Measurements from ENCODE around the gene MAD1L1.
A peak's percentile ranks its signal among the peaks of the same experiment; 100 is the strongest.

The MAD1L1 gene

DNA sequence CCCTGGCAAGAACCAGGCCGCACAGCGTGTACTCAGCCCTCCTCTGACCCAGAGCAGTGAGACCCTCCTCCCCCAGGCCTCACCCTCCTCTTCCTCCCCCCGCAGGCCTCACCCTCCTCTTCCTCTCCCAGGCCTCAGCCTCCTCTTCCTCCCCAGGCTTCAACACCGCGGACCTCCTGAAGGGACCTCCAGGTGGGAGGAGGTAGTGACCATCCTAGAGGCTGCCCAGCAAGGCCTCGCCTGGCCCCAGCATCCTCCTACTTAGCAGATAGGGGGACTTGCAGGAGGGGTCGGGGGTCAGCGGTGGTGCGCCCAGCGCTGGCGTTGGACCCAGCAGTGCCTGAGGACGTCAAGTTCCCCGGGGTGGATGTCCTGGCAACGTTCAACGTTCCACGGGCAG lies 291.9 kb downstream of the MAD1L1 start:
- WGBS (ENCODE audit: insufficient coverage): 44% methylated on average over 16 of the region's 16 CpGs
- H3K4me1 ChIP-seq (ENCODE audit: control extremely low read depth in 1 of 4, control insufficient read depth in 4 of 4, insufficient read depth in 4 of 4, low read length in 3 of 4): peaks cover 0 to 61% (median 33%) of the 10 kb centered on the region in 4 experiments
- no peaks in the 10 kb centered on the region for H3K27me3 ChIP-seq (replicated peaks in 2 of 5; ENCODE audit: control insufficient read depth in 4 of 5, insufficient read depth in 5 of 5, low read length in 4 of 5)
- peaks cover 0 to 17% (median 2%) of the 10 kb centered on the region in 4 experiments for H3K36me3 ChIP-seq (ENCODE audit: control insufficient read depth in 4 of 4, insufficient read depth in 4 of 4, low read length in 3 of 4)
- DNase-seq: no peak
- peak overlapping the region in 4 of 7 experiments; percentile 51 to 60 (median 54) for H3K4me3 ChIP-seq (ENCODE audit: control insufficient read depth in 1 of 7, extremely low read depth in 1 of 7, insufficient read depth in 4 of 7, low read depth in 2 of 7, low read length in 6 of 7)
- peaks cover 0 to 6% (median 0%) of the 10 kb centered on the region in 5 experiments for H3K9me3 ChIP-seq (ENCODE audit: control extremely low read depth in 1 of 5, control insufficient read depth in 4 of 5, insufficient read depth in 2 of 5, low read depth in 1 of 5, low read length in 4 of 5)
- POLR2A ChIA-PET: no interaction called here
- H3K27ac ChIP-seq (ENCODE audit: insufficient read depth in 1 of 2, low read depth in 1 of 2, low read length in 2 of 2, poor library complexity in 1 of 2, severe bottlenecking in 2 of 2): peak overlapping the region; percentile 33 to 66
- CTCF ChIA-PET: no interaction called here

DNA sequence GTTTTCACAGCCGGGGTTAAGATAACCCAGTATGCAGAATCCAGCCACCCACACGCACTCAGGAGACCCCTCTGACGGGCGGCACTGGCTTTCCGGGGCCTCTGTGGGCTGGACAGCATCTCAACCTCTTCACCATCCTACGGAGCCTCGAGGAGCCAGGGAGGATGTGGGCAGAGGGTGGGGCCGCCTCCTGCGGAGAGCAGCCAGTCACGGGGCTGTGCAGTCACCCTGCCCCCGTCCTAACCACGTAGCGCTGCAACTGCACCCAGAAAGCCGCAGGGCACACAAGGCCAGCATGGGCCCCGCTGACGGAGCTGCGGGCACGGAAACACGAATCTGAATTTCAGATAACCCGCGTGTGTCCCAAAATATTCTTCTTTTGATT lies 292.4 kb downstream of the MAD1L1 start:
- CTCF ChIA-PET: interaction anchor here (1.0 to 1.2 kb wide), 3 partner anchors 30 to 144 kb away, joined by 3 read pairs; no protein-coding TSS in a partner anchor
- H3K27ac ChIP-seq (ENCODE audit: insufficient read depth in 1 of 2, low read depth in 1 of 2, low read length in 2 of 2, poor library complexity in 1 of 2, severe bottlenecking in 2 of 2): peak overlapping the region; percentile 33 to 68
- peak overlapping the region in 4 of 7 experiments; percentile 51 to 61 (median 58) for H3K4me3 ChIP-seq (ENCODE audit: control insufficient read depth in 1 of 7, extremely low read depth in 1 of 7, insufficient read depth in 4 of 7, low read depth in 2 of 7, low read length in 6 of 7)
- peaks cover 0 to 8% (median 0%) of the 10 kb centered on the region in 5 experiments for H3K9me3 ChIP-seq (ENCODE audit: control extremely low read depth in 1 of 5, control insufficient read depth in 4 of 5, insufficient read depth in 2 of 5, low read depth in 1 of 5, low read length in 4 of 5)
- DNase-seq: peak; percentile 90 to 98 (median 96)
- peaks cover 0 to 61% (median 33%) of the 10 kb centered on the region in 4 experiments for H3K4me1 ChIP-seq (ENCODE audit: control extremely low read depth in 1 of 4, control insufficient read depth in 4 of 4, insufficient read depth in 4 of 4, low read length in 3 of 4)
- H3K36me3 ChIP-seq (ENCODE audit: control insufficient read depth in 4 of 4, insufficient read depth in 4 of 4, low read length in 3 of 4): peaks cover 0 to 19% (median 5%) of the 10 kb centered on the region in 4 experiments
- WGBS (ENCODE audit: insufficient coverage): 0% methylated on average over 14 of the region's 21 CpGs
- POLR2A ChIA-PET: no interaction called here
- no peaks in the 10 kb centered on the region for H3K27me3 ChIP-seq (replicated peaks in 2 of 5; ENCODE audit: control insufficient read depth in 4 of 5, insufficient read depth in 5 of 5, low read length in 4 of 5)

DNA sequence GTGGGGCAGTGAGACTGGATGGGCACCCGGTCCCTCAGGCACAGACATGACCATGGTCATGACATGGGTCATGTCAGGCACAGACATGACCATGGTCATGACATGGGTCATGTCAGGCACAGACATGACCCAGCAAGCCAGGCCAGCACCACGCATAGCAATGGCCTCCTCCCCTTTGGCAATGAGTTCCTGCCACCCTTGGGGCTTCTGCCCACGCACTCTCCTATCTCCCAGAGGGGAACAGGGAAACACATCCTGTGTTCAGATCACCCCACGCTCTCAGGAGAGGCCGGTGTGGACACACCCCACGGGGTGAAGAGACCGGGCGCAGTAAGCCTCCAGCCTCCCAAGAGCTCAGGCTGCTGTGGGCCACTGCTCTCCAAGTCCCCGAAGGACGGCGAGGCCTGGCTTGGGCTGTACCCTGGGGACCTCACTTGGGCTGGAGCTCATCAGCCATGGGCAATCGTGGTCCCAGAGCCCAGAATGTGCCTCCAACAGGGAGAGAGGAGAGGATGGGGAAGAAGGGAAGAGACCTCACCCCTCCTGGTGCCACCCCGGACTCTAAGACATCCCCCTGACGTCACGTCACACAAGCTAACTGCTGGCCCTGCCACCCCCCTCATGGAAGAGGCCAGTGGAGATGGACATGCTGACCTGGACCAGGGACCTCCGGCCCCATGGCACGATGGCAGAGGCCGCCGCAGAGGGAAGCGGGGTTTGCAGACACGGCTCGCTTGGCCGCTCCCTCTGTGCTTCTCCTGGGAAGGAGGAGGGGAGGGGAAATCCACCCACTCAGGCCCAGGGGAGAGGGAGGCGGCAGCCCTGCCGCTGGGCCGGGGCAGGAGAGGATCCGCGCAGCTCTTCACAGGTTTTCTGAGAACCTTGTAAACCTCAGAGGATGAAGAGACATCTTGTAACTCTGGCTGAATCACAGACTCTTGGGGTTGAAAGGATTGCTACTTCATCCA lies 293.0 kb downstream of the MAD1L1 start:
- Histone ChIP-seq H3K27me3 (replicated peaks in 2 of 5; ENCODE audit: control insufficient read depth in 4 of 5, insufficient read depth in 5 of 5, low read length in 4 of 5) (no peaks in the 10 kb centered on the region), H3K4me3 (ENCODE audit: control insufficient read depth in 1 of 7, extremely low read depth in 1 of 7, insufficient read depth in 4 of 7, low read depth in 2 of 7, low read length in 6 of 7) (peak overlapping the region in 4 of 7 experiments; percentile 51 to 61 (median 58)), H3K36me3 (ENCODE audit: control insufficient read depth in 4 of 4, insufficient read depth in 4 of 4, low read length in 3 of 4) (peaks cover 0 to 26% (median 6%) of the 10 kb centered on the region in 4 experiments), H3K4me1 (ENCODE audit: control extremely low read depth in 1 of 4, control insufficient read depth in 4 of 4, insufficient read depth in 4 of 4, low read length in 3 of 4) (peaks cover 0 to 59% (median 33%) of the 10 kb centered on the region in 4 experiments), H3K9me3 (ENCODE audit: control extremely low read depth in 1 of 5, control insufficient read depth in 4 of 5, insufficient read depth in 2 of 5, low read depth in 1 of 5, low read length in 4 of 5) (peaks cover 0 to 12% (median 0%) of the 10 kb centered on the region in 5 experiments), H3K27ac (ENCODE audit: insufficient read depth in 1 of 2, low read depth in 1 of 2, low read length in 2 of 2, poor library complexity in 1 of 2, severe bottlenecking in 2 of 2) (peak overlapping the region; percentile 33 to 68)
- ChIA-PET POLR2A (no interaction called here), CTCF (interaction anchor here (1.0 to 1.2 kb wide), 3 partner anchors 30 to 145 kb away, joined by 3 read pairs; no protein-coding TSS in a partner anchor)
- 19% methylated on average over 19 of the region's 28 CpGs for WGBS (ENCODE audit: insufficient coverage)
- DNase-seq: peak in 1 of 3 donors; percentile 39

GRCh38 chr7:1938788-1939433 lies 293.8 kb downstream of the MAD1L1 start:
- peak overlapping the region in 2 of 7 experiments; percentile 56 to 60 for H3K4me3 ChIP-seq (ENCODE audit: control insufficient read depth in 1 of 7, extremely low read depth in 1 of 7, insufficient read depth in 4 of 7, low read depth in 2 of 7, low read length in 6 of 7)
- WGBS (ENCODE audit: insufficient coverage): 54% methylated on average over 14 of the region's 39 CpGs
- H3K27ac ChIP-seq (ENCODE audit: insufficient read depth in 1 of 2, low read depth in 1 of 2, low read length in 2 of 2, poor library complexity in 1 of 2, severe bottlenecking in 2 of 2): no peak overlapping the region
- peaks cover 0 to 14% (median 0%) of the 10 kb centered on the region in 5 experiments for H3K9me3 ChIP-seq (ENCODE audit: control extremely low read depth in 1 of 5, control insufficient read depth in 4 of 5, insufficient read depth in 2 of 5, low read depth in 1 of 5, low read length in 4 of 5)
- H3K27me3 ChIP-seq (replicated peaks in 2 of 5; ENCODE audit: control insufficient read depth in 4 of 5, insufficient read depth in 5 of 5, low read length in 4 of 5): no peaks in the 10 kb centered on the region
- POLR2A ChIA-PET: no interaction called here
- peaks cover 0 to 51% (median 33%) of the 10 kb centered on the region in 4 experiments for H3K4me1 ChIP-seq (ENCODE audit: control extremely low read depth in 1 of 4, control insufficient read depth in 4 of 4, insufficient read depth in 4 of 4, low read length in 3 of 4)
- peaks cover 0 to 32% (median 6%) of the 10 kb centered on the region in 4 experiments for H3K36me3 ChIP-seq (ENCODE audit: control insufficient read depth in 4 of 4, insufficient read depth in 4 of 4, low read length in 3 of 4)
- DNase-seq: peak in 2 of 3 donors; percentile 59 to 78
- CTCF ChIA-PET: interaction anchor here (1.0 kb wide), 1 partner anchor 29 kb away, joined by 3 read pairs; no protein-coding TSS in a partner anchor

- H3K9me3 ChIP-seq (ENCODE audit: control extremely low read depth in 1 of 5, control insufficient read depth in 4 of 5, insufficient read depth in 2 of 5, low read depth in 1 of 5, low read length in 4 of 5): peaks cover 0 to 14% (median 0%) of the 10 kb centered on the region in 5 experiments
- peaks cover 0 to 43% (median 6%) of the 10 kb centered on the region in 4 experiments for H3K36me3 ChIP-seq (ENCODE audit: control insufficient read depth in 4 of 4, insufficient read depth in 4 of 4, low read length in 3 of 4)
- no peaks in the 10 kb centered on the region for H3K27me3 ChIP-seq (replicated peaks in 2 of 5; ENCODE audit: control insufficient read depth in 4 of 5, insufficient read depth in 5 of 5, low read length in 4 of 5)
- ChIA-PET POLR2A (no interaction called here), CTCF (no interaction called here)
- H3K4me3 ChIP-seq (ENCODE audit: control insufficient read depth in 1 of 7, extremely low read depth in 1 of 7, insufficient read depth in 4 of 7, low read depth in 2 of 7, low read length in 6 of 7): no peak overlapping the region
- 99% methylated on average over 9 of the region's 11 CpGs for WGBS (ENCODE audit: insufficient coverage)
- DNase-seq: no peak
- H3K27ac ChIP-seq (ENCODE audit: insufficient read depth in 1 of 2, low read depth in 1 of 2, low read length in 2 of 2, poor library complexity in 1 of 2, severe bottlenecking in 2 of 2): no peak overlapping the region
- peaks cover 0 to 44% (median 33%) of the 10 kb centered on the region in 4 experiments for H3K4me1 ChIP-seq (ENCODE audit: control extremely low read depth in 1 of 4, control insufficient read depth in 4 of 4, insufficient read depth in 4 of 4, low read length in 3 of 4)
Observed at GRCh38 chr7:1937252-1937605, 295.5 kb downstream of the MAD1L1 start.

DNA sequence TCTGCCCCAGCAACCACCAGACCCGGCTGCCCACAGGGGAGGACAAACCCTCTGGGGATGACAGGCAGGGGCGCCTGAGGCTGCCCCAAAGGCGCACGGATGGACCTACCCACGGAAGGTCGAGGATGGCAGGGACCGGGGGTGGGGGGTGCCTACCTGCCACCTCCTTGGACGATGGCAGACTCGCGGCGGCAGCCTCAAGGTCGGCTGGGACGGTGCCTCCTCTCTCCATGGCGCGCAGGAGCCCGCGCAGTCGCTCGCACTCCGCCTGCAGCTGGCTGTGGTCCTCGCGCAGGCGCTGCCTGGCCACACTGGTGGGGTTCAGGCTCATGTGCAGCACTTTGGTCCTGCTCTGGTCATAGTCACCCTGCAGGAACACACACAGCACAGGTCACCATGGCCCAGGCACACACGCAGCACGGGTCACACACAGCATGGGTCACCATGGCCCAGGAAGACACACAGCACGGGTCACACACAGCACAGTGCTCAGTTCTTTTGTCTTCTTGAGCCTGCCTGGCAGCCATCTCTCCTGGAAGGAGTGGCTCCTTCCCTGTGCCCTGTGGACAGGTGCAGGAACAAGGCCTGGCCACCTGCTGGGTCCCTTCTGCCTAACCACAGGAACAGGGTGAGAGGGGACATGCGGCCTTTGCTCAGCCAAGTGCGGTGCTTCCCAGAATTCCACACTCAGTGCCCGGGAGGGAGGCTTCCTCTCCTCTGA lies 296.1 kb downstream of the MAD1L1 start:
- H3K4me3 ChIP-seq (ENCODE audit: control insufficient read depth in 1 of 7, extremely low read depth in 1 of 7, insufficient read depth in 4 of 7, low read depth in 2 of 7, low read length in 6 of 7): no peak overlapping the region
- H3K4me1 ChIP-seq (ENCODE audit: control extremely low read depth in 1 of 4, control insufficient read depth in 4 of 4, insufficient read depth in 4 of 4, low read length in 3 of 4): peaks cover 0 to 39% (median 28%) of the 10 kb centered on the region in 4 experiments
- peaks cover 0 to 14% (median 0%) of the 10 kb centered on the region in 5 experiments for H3K9me3 ChIP-seq (ENCODE audit: control extremely low read depth in 1 of 5, control insufficient read depth in 4 of 5, insufficient read depth in 2 of 5, low read depth in 1 of 5, low read length in 4 of 5)
- DNase-seq: no peak
- no peak overlapping the region for H3K27ac ChIP-seq (ENCODE audit: insufficient read depth in 1 of 2, low read depth in 1 of 2, low read length in 2 of 2, poor library complexity in 1 of 2, severe bottlenecking in 2 of 2)
- CTCF ChIA-PET: no interaction called here
- no peaks in the 10 kb centered on the region for H3K27me3 ChIP-seq (replicated peaks in 2 of 5; ENCODE audit: control insufficient read depth in 4 of 5, insufficient read depth in 5 of 5, low read length in 4 of 5)
- POLR2A ChIA-PET: no interaction called here
- WGBS (ENCODE audit: insufficient coverage): 87% methylated on average over 16 of the region's 29 CpGs
- peaks cover 0 to 49% (median 8%) of the 10 kb centered on the region in 4 experiments for H3K36me3 ChIP-seq (ENCODE audit: control insufficient read depth in 4 of 4, insufficient read depth in 4 of 4, low read length in 3 of 4)

Measured in common myeloid progenitor, CD34-positive (primary cell).